ENCODE results near the gene CELSR1.

Gene CELSR1

GRCh38 chr22:46352276-46352675, 185.1 kb downstream of the CELSR1 start:
- no peak for DNase-seq (ENCODE audit: low read depth)
- no peak overlapping the region for H3K4me3 ChIP-seq (ENCODE audit: control insufficient read depth, low read depth, low read length)
- no peak for TF ChIP-seq CTCF (conservative IDR thresholded peaks at IDR 0.05; ENCODE audit: control insufficient read depth, insufficient read depth, low read depth, low read length)

DNA sequence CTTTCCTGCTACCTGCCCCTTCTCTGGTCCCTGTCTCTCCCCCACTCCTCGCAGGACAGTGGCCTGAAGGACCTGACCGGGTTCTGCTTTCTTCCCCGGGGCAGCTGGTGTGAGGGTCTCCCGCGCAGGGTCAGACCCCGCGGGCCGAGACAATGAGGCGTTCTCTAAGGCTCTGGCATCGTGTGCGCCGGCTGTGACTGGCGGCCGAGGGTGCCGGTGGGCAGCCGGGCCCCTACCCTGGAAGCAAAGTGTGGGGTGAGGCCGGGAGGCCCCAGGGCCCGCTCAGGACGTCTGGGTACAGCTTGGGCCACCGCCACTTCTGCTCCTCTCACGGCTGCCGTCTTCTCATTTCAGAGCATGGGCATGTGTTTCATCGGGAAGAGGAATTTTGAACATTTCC, 185.7 kb downstream of the CELSR1 start:
- DNase-seq (ENCODE audit: low read depth), result no peak
- no peak for TF ChIP-seq CTCF (conservative IDR thresholded peaks at IDR 0.05; ENCODE audit: control insufficient read depth, insufficient read depth, low read depth, low read length)

DNA sequence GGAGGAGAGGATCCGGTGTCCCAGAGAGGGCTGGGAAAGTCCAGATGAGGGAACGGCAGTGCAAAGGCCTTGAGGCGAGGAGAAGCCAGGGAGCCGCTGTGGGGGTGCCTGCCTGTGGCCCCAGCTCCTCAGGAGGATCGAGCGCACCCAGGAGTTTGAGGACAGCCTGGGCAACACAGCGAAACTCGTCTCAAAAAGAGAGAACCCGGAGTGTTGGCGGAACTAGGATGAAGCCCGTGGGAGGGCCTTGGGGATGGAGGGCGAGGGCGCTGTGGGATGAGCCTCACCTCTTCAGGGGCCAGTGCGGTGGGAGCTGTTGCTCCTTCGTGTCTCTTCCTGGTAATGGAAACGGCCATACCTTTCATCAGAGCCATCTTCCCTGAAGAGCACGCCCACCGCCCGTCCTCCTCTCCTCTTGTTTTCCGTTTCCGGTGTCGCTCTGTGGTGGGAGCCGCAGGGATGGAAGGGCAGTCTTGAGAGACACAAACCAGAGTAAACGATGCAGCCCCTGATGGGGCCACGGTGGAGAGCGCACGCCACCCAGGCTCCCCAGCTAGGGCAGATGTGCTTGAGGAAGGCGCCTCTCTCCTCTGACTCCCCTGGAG, 186.2 kb downstream of the CELSR1 start:
- H3K4me3 ChIP-seq (ENCODE audit: control insufficient read depth, low read depth, low read length), result no peak overlapping the region
- TF ChIP-seq CTCF (conservative IDR thresholded peaks at IDR 0.05; ENCODE audit: control insufficient read depth, insufficient read depth, low read depth, low read length), result no peak
- no peak for DNase-seq (ENCODE audit: low read depth)

More for the DNA sequence above, 185.7 kb downstream of the CELSR1 start:
- H3K4me3 ChIP-seq (ENCODE audit: control insufficient read depth, low read depth, low read length), result no peak overlapping the region

GRCh38 chr22:46350646-46351045, 186.8 kb downstream of the CELSR1 start:
- no peak overlapping the region for H3K4me3 ChIP-seq (ENCODE audit: control insufficient read depth, low read depth, low read length)
- DNase-seq (ENCODE audit: low read depth), result no peak
- no peak for TF ChIP-seq CTCF (conservative IDR thresholded peaks at IDR 0.05; ENCODE audit: control insufficient read depth, insufficient read depth, low read depth, low read length)

- H3K4me3 ChIP-seq (ENCODE audit: control insufficient read depth, low read depth, low read length), result no peak overlapping the region
- DNase-seq (ENCODE audit: low read depth), result no peak
- TF ChIP-seq CTCF (conservative IDR thresholded peaks at IDR 0.05; ENCODE audit: control insufficient read depth, insufficient read depth, low read depth, low read length), result no peak
Measured at GRCh38 chr22:46350121-46350520, 187.3 kb downstream of the CELSR1 start.

DNA sequence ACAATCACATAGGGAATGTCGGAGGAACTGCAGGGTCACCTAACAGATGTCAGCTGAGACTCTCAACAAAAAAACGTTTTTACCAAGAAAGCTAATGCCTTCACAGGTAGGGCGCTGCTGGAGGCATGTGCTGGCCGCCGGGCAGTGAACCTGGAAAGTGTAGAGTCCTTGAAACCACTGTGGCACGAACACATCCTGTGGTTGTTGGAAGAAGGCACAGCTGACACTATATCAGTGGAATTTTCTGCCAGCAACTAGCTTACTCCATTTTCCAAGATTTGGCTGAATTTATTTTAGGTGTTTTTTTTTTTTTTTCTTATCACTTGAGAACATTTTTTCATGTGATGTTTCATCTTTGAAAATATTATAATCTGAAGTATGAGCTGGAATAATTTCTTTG, 187.7 kb downstream of the CELSR1 start:
- no peak for TF ChIP-seq CTCF (conservative IDR thresholded peaks at IDR 0.05; ENCODE audit: control insufficient read depth, insufficient read depth, low read depth, low read length)
- no peak overlapping the region for H3K4me3 ChIP-seq (ENCODE audit: control insufficient read depth, low read depth, low read length)
- no peak for DNase-seq (ENCODE audit: low read depth)

DNA sequence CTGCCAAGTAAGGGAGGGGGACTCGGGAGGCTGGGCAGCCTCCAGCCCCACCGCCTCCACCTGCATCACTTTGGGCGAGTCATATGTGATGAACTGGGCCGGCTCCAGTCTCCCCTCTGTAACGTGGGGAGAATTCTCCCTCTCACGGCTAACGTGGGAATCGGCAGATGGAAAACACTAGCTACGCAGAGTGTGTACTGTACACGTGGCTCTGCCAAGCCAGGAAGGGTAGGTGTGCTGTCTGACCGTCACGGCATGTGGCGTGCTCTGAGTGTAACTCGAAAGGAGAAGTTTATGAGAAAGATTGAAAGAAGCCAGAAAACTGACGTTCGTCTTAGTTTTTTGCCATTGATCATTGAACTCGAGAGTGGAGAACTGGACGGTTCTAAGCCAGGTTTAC, 188.2 kb downstream of the CELSR1 start:
- H3K4me3 ChIP-seq (ENCODE audit: control insufficient read depth, low read depth, low read length), result no peak overlapping the region
- no peak for DNase-seq (ENCODE audit: low read depth)
- no peak for TF ChIP-seq CTCF (conservative IDR thresholded peaks at IDR 0.05; ENCODE audit: control insufficient read depth, insufficient read depth, low read depth, low read length)
